Fibroblast of the aortic adventitia (primary cell): ENCODE results near the gene RABGAP1L. TPM values are rescaled to one million over a fixed set of nuclear protein-coding genes. Genes with fewer than 3 reads are reported as not detected.
"Not testable (repeated sequence)": the region's sequence is repeated elsewhere in the genome, so short reads cannot be mapped to it uniquely, and the experiment has no call there.

ENCODE experiments used
- DNase-seq: peaks from one replicate; pipeline ENCODE4 v3.0.0-alpha.2; 2010; ENCODE audit warnings: low read depth
- H3K4me3 ChIP-seq: 2 replicates; pipeline ENCODE4 v1.5.1; 2011; ENCODE audit warnings: low read depth, mild to moderate bottlenecking, control low read depth, low read length, moderate library complexity
- total RNA-seq: library from RNA; depleted of rRNA; stranded (reverse); fragments of >200 nt; gene quantifications from 2 replicates; pipeline ENCODE4 v1.2.3, GENCODE V29; 2012; ENCODE audit warnings: low replicate concordance
- TF ChIP-seq, protein P1 (sequence below): IDR thresholded peaks from 2 replicates; pipeline ENCODE4 v1.5.1; 2011; ENCODE audit warnings: mild to moderate bottlenecking, low read length, control low read depth, inconsistent platforms; ENCODE audit not compliant: insufficient read depth

RABGAP1L gene
- total RNA-seq, 1 donor: 39.9 TPM

DNA sequence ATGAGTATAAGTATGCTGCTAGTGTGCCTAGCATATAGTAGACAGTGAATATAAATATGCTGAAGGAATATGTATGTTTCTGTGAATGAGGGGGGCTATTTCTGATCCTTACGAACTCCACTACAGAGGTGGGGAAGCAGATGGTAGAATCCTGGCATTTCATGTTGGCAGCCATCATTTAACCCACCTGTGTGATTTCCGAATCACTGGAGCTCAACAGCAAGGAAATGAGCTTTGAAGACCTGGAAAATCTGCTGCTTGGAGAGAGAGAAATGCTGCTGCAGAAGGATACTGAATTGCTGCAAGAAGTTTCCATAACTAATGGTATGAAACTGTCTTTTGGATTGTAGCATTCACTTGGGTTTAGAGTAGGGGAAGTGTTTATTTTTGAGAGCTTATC, 83.5 kb downstream of the RABGAP1L start:
- TF ChIP-seq, protein P1, sequence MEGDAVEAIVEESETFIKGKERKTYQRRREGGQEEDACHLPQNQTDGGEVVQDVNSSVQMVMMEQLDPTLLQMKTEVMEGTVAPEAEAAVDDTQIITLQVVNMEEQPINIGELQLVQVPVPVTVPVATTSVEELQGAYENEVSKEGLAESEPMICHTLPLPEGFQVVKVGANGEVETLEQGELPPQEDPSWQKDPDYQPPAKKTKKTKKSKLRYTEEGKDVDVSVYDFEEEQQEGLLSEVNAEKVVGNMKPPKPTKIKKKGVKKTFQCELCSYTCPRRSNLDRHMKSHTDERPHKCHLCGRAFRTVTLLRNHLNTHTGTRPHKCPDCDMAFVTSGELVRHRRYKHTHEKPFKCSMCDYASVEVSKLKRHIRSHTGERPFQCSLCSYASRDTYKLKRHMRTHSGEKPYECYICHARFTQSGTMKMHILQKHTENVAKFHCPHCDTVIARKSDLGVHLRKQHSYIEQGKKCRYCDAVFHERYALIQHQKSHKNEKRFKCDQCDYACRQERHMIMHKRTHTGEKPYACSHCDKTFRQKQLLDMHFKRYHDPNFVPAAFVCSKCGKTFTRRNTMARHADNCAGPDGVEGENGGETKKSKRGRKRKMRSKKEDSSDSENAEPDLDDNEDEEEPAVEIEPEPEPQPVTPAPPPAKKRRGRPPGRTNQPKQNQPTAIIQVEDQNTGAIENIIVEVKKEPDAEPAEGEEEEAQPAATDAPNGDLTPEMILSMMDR: no peak
- no peak overlapping the region for H3K4me3 ChIP-seq
- no peak for DNase-seq

DNA sequence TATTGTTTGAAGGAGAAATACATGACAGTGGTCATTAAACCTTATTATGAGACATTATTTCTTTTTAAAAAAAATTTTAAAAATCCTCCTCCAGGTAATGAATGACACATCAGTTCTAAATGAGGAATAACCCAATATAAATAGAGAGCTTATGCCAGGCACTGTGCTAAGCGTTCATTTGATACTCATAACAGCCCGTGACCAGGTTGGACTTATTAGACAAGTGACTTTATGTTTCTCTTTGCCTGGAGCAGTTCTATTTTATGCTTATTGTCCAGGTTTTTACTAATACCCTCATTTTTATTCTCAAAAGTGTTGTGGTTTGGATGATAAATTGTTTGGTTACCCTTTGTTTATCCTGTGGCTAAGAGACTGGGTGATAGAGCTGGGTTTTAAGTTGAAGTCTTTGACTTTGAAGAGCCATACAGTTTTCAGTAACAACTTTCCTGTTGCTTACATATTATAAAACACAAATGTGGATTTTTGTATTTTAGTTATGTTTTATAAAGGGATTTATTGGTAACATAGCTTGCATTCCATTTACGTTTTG, 84.2 kb downstream of the RABGAP1L start:
- H3K4me3 ChIP-seq: no peak overlapping the region
- TF ChIP-seq, protein P1: no peak
- no peak for DNase-seq

DNA sequence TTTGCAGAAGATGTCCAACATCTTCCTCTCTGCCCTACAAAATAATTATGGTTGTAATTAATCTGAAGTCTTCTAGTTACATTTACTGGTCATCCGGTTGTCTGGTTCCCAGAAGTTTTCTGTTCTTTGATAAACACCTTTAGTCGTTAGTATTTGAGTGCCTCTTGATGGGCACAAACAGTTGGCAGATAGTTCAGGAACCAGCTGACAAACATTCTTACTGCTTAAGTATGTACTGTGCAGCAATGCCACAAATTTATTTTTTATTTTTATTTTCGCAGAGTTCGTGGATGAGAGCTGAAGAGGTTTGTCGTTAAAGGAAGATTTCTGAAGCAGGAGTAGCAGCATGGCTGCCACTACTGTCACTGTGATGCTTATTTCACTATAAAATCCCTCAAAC, 84.7 kb downstream of the RABGAP1L start:
- TF ChIP-seq, protein P1: no peak
- DNase-seq: no peak
- no peak overlapping the region for H3K4me3 ChIP-seq

DNA sequence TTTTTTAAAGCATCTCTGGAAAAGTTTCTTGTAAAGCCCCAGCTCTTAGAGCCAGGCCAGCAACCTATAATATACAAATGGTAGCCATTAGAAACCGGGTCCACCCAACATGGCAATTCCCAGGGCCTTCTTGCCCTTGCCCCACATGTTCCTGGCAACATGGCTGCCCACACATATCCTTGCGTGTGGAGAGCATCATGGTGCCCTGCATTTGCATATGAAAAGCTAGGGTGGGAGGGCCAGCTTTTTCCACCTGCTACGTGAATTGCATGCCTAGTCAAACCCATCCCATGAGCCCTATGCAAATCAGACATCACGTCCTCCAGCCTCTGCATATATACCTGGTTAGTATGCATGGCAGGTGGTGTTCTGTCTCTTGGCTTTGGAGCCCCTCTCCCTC, 88.2 kb downstream of the RABGAP1L start:
- H3K4me3 ChIP-seq: no peak overlapping the region
- no peak for DNase-seq
- TF ChIP-seq, protein P1: no peak

DNA sequence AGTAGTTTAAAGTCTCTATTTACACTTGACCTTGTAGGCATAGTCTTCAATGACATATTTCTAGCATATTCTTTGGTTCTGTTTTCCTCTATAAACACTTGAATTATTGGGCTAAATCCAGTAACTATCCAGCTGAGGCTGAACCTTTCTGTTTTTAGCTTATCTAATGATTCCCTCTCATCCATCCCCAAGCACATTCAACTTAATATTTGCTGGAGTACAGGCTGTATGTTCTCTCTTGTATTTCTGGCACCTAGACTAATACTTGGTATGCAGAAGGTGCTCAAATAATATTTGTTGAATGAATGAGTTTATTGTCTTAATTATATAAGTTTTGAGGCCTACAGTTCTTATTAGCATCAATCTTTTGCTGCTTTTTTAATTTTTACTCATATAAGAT, 88.7 kb downstream of the RABGAP1L start:
- no peak overlapping the region for H3K4me3 ChIP-seq
- no peak for DNase-seq
- TF ChIP-seq, protein P1: no peak

DNA sequence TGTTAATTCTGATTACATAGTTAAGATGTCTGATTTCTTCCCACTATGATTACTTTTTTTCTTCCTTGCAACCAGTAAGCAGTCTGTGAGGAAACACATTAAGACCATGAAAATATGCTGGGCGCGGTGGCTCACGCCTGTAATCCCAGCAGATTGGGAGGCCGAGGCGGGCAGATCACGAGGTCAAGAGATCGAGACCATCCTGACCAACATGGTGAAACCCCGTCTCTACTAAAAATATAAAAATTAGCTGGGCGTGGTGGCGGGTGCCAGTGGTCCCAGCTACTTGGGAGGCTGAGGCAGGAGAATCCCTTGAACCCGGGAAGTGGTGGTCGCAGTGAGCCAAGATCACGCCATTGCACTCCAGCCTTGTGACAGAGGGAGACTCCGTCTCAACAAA, 97.1 kb downstream of the RABGAP1L start:
- DNase-seq, H3K4me3 ChIP-seq: not testable (repeated sequence)

DNA sequence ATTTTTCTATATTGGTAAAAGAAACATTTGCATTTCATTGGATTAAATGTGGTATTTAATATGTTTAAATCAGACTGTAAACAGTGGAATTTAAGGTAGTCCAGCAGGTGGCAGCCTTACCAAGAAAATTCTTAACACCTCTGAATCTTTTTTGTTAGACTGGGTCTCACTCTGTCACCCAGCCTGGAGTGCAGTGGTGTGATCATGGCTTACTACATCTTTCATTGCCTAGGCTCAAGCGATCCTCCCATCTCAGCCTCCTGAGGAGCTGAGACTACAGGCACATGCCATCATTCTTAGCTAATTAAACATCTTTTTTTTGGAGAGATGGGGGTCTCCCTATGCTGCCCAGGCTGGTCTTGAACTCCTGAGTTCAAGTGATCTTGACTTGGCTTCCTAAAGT, 98.8 kb downstream of the RABGAP1L start:
- peak; percentile 67 for DNase-seq
- H3K4me3 ChIP-seq: no peak overlapping the region
- TF ChIP-seq, protein P1: peak; percentile 47
